IgD-negative memory B cell (primary cell): ENCODE measurements around the gene TCHH. TPM values are rescaled to one million over a fixed set of nuclear protein-coding genes. Genes with fewer than 3 reads are reported as not detected.

Experiments
- polyA plus RNA-seq: library from polyadenylated mRNA; unstranded; fragments of 300-500 nt; fragmentation: Illumina TruSeq; gene quantifications from one replicate; pipeline ENCODE4 v1.2.3, GENCODE V29; 2021

TCHH gene
- polyA plus RNA-seq, 1 donor from 2014 or later, result not detected

Other genes starting within 250 kb of the TCHH start
- 23.6 TPM for gene THEM4, start 205.9 kb downstream of the TCHH start, polyA plus RNA-seq
- gene S100A10, start 121.6 kb downstream of the TCHH start, polyA plus RNA-seq, result 459 TPM
- 140 TPM for gene S100A11, start 78.4 kb downstream of the TCHH start, polyA plus RNA-seq
- gene TCHHL1, start 26.4 kb downstream of the TCHH start, polyA plus RNA-seq, result not detected
- not detected for gene RPTN, start 43.8 kb upstream of the TCHH start, polyA plus RNA-seq
- gene HRNR, start 108.7 kb upstream of the TCHH start, polyA plus RNA-seq, result not detected
- gene FLG, start 209.8 kb upstream of the TCHH start, polyA plus RNA-seq, result not detected
- gene FLG2, start 244.6 kb upstream of the TCHH start, polyA plus RNA-seq, result not detected